K562 (cell line): ENCODE data around the gene MPIG6B. TPM values are rescaled to one million over a fixed set of nuclear protein-coding genes. Genes with fewer than 3 reads are reported as not detected.

Source experiments
- DNMT1 ChIP-seq: fragments of 450-650 bp; IDR thresholded peaks from 2 replicates; pipeline ENCODE4 v1.6.1; 2016; ENCODE audit warnings: antibody characterized with exemption, mild to moderate bottlenecking
- GTF2B ChIP-seq: IDR thresholded peaks from 2 replicates; pipeline ENCODE4 v1.6.1; 2011; ENCODE audit not compliant: insufficient read length; ENCODE audit errors: extremely low read depth
- HNRNPH1 ChIP-seq: fragments of 200-400 bp; formaldehyde crosslinking; optimal IDR thresholded peaks from 2 replicates; pipeline ENCODE3; 2017; ENCODE audit warnings: low read depth, mild to moderate bottlenecking, low read length, moderate library complexity
- HNRNPL ChIP-seq: fragments of 200-400 bp; formaldehyde crosslinking; IDR thresholded peaks from 2 replicates; pipeline ENCODE4 v1.6.1; 2017; ENCODE audit warnings: low read depth, mild to moderate bottlenecking, low read length
- JUND ChIP-seq, 2 experiments: IDR thresholded peaks; 2 replicates in 1 of 2; 3 replicates in 1 of 2; pipeline ENCODE4 v1.6.1; 2011; ENCODE audit warnings: borderline replicate concordance in 2 of 2, low read depth in 2 of 2, low read length in 2 of 2, improper control_type of control experiment in 1 of 2, missing biosample characterization in 1 of 2, missing genetic modification characterization in 1 of 2, missing genetic modification reagents in 1 of 2
- NFE2L1 ChIP-seq: fragments of 450-650 bp; IDR thresholded peaks from 2 replicates; pipeline ENCODE4 v1.6.1; 2016; ENCODE audit warnings: missing genetic modification characterization, low read depth, mild to moderate bottlenecking, missing compliant biosample characterization, moderate library complexity, borderline replicate concordance
- RB1 ChIP-seq: fragments of 450-650 bp; IDR thresholded peaks from 2 replicates; pipeline ENCODE4 v1.6.1; 2017; ENCODE audit warnings: low read depth, mild to moderate bottlenecking
- RBFOX2 ChIP-seq: fragments of 200-400 bp; formaldehyde crosslinking; IDR thresholded peaks from 2 replicates; pipeline ENCODE4 v1.6.1; 2017; ENCODE audit warnings: low read depth, mild to moderate bottlenecking, low read length, moderate library complexity
- SRSF7 ChIP-seq: fragments of 200-400 bp; formaldehyde crosslinking; optimal IDR thresholded peaks from 2 replicates; pipeline ENCODE3; 2017; ENCODE audit warnings: mild to moderate bottlenecking, low read depth, low read length
- TGIF2 ChIP-seq: sonication (generic); formaldehyde crosslinking; IDR thresholded peaks from 2 replicates; pipeline ENCODE4 v1.8.1; 2022; ENCODE audit warnings: mild to moderate bottlenecking, missing genetic modification reagents, moderate library complexity
- USF2 ChIP-seq: sonication (generic); formaldehyde crosslinking; IDR thresholded peaks from 2 replicates; pipeline ENCODE4 v1.5.0; 2020; ENCODE audit warnings: missing genetic modification reagents
- ZFP36 ChIP-seq: fragments of 150-350 bp; IDR thresholded peaks from 2 replicates; pipeline ENCODE4 v1.6.1; 2018; ENCODE audit warnings: low read length, low read depth; ENCODE audit not compliant: partially characterized antibody
- ZKSCAN1 ChIP-seq: fragments of 150-350 bp; IDR thresholded peaks from 2 replicates; pipeline ENCODE4 v1.6.1; 2016; ENCODE audit warnings: low read depth, low read length
- ZNF140 ChIP-seq: fragments of 250-450 bp; sonication (Bioruptor Pico); IDR thresholded peaks from 2 replicates; pipeline ENCODE4 v1.8.0; 2021; ENCODE audit warnings: moderate library complexity, mild to moderate bottlenecking, inconsistent platforms
- ZNF146 ChIP-seq: IDR thresholded peaks from one replicate; pipeline ENCODE4 v1.6.1; 2018; ENCODE audit warnings: missing compliant biosample characterization; ENCODE audit not compliant: unreplicated experiment
- ZNF224 ChIP-seq: sonication (generic); formaldehyde crosslinking; IDR thresholded peaks from 2 replicates; pipeline ENCODE4 v1.8.0; 2022; ENCODE audit warnings: mild to moderate bottlenecking, missing genetic modification reagents
- ZNF717 ChIP-seq: fragments of 250-450 bp; sonication (Bioruptor Pico); IDR thresholded peaks from 2 replicates; pipeline ENCODE4 v1.5.0; 2021
- ZNF77 ChIP-seq: fragments of 250-450 bp; sonication (Bioruptor Pico); IDR thresholded peaks from 2 replicates; pipeline ENCODE4 v1.5.0; 2020
- polyA plus RNA-seq, 8 experiments: library from polyadenylated mRNA; depleted of rRNA in 4 of 8; stranded (reverse) in 5 of 8; unstranded in 3 of 8; fragments of >200 nt; fragmentation: Nextera tagmentation in 2 of 8; fragmentation: Illumina TruSeq in 1 of 8; extraction: Ambion mirVana in 2 of 8; extraction: Trizol in 1 of 8; gene quantifications; 2 replicates each; pipeline versions ENCODE4 v1.2.1 to v1.2.3, GENCODE V29; 2011 to 2014; ENCODE audit warnings: inconsistent platforms in 1 of 8, missing spikeins in 1 of 8
- total RNA-seq, 7 experiments: library from RNA; depleted of rRNA in 6 of 7; stranded (reverse); fragments of >200 nt in 6 of 7; fragmentation: Illumina TruSeq in 2 of 7; extraction: Trizol in 2 of 7; gene quantifications; 2 replicates each; pipeline versions ENCODE4 v1.2.1 to v1.2.3, GENCODE V29; 2011 to 2021; ENCODE audit warnings: low replicate concordance in 1 of 7
- TF ChIP-seq, protein P1 (sequence below): sonication (generic); formaldehyde crosslinking; IDR thresholded peaks from 2 replicates; pipeline ENCODE4 v1.8.0; 2022; ENCODE audit warnings: mild to moderate bottlenecking, missing genetic modification reagents
- TF ChIP-seq, protein P2 (sequence below), 3 experiments: IDR thresholded peaks in 2 of 3; conservative IDR thresholded peaks in 1 of 3; 2 replicates each; pipeline ENCODE4 v1.5.1; 2011 to 2012; ENCODE audit warnings: low read length in 3 of 3, mild to moderate bottlenecking in 3 of 3, control low read depth in 2 of 3, improper control_type of control experiment in 1 of 3, inconsistent platforms in 1 of 3, low read depth in 1 of 3, mixed read lengths in 1 of 3, moderate library complexity in 1 of 3; ENCODE audit not compliant: insufficient read depth in 2 of 3

Gene MPIG6B
- total and polyA plus RNA-seq, 9 of the 15 experiments (the other 6 are each of a cell fraction or from before 2014, with no cell fraction given) = 0.11 to 1.2 (median 0.28) TPM; not detected in 1

- TF ChIP-seq, protein P1, sequence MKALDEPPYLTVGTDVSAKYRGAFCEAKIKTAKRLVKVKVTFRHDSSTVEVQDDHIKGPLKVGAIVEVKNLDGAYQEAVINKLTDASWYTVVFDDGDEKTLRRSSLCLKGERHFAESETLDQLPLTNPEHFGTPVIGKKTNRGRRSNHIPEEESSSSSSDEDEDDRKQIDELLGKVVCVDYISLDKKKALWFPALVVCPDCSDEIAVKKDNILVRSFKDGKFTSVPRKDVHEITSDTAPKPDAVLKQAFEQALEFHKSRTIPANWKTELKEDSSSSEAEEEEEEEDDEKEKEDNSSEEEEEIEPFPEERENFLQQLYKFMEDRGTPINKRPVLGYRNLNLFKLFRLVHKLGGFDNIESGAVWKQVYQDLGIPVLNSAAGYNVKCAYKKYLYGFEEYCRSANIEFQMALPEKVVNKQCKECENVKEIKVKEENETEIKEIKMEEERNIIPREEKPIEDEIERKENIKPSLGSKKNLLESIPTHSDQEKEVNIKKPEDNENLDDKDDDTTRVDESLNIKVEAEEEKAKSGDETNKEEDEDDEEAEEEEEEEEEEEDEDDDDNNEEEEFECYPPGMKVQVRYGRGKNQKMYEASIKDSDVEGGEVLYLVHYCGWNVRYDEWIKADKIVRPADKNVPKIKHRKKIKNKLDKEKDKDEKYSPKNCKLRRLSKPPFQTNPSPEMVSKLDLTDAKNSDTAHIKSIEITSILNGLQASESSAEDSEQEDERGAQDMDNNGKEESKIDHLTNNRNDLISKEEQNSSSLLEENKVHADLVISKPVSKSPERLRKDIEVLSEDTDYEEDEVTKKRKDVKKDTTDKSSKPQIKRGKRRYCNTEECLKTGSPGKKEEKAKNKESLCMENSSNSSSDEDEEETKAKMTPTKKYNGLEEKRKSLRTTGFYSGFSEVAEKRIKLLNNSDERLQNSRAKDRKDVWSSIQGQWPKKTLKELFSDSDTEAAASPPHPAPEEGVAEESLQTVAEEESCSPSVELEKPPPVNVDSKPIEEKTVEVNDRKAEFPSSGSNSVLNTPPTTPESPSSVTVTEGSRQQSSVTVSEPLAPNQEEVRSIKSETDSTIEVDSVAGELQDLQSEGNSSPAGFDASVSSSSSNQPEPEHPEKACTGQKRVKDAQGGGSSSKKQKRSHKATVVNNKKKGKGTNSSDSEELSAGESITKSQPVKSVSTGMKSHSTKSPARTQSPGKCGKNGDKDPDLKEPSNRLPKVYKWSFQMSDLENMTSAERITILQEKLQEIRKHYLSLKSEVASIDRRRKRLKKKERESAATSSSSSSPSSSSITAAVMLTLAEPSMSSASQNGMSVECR (CRISPR knock-in tag) = no peak
- TF ChIP-seq ZNF77 (CRISPR knock-in tag) = no peak
- TF ChIP-seq USF2 = no peak
- 0 out of 2 replicates have a peak, but pooled peaks have one; percentile 28 for TF ChIP-seq RBFOX2
- TF ChIP-seq SRSF7 = no peak
- no peak for TF ChIP-seq DNMT1
- no peak for TF ChIP-seq ZNF717 (CRISPR knock-in tag)
- 0 out of 2 replicates have a peak, but pooled peaks have one; percentile 35 for TF ChIP-seq ZKSCAN1
- TF ChIP-seq TGIF2 (CRISPR knock-in tag) = no peak
- TF ChIP-seq ZNF224 (CRISPR knock-in tag) = no peak
- no peak for TF ChIP-seq ZNF140
- TF ChIP-seq HNRNPL = no peak
- peak; percentile 6 for TF ChIP-seq ZFP36
- TF ChIP-seq GTF2B = no peak
- TF ChIP-seq, protein P2, sequence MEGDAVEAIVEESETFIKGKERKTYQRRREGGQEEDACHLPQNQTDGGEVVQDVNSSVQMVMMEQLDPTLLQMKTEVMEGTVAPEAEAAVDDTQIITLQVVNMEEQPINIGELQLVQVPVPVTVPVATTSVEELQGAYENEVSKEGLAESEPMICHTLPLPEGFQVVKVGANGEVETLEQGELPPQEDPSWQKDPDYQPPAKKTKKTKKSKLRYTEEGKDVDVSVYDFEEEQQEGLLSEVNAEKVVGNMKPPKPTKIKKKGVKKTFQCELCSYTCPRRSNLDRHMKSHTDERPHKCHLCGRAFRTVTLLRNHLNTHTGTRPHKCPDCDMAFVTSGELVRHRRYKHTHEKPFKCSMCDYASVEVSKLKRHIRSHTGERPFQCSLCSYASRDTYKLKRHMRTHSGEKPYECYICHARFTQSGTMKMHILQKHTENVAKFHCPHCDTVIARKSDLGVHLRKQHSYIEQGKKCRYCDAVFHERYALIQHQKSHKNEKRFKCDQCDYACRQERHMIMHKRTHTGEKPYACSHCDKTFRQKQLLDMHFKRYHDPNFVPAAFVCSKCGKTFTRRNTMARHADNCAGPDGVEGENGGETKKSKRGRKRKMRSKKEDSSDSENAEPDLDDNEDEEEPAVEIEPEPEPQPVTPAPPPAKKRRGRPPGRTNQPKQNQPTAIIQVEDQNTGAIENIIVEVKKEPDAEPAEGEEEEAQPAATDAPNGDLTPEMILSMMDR (IDR thresholded peaks at IDR 0.05 in 2 of 3, conservative IDR thresholded peaks at IDR 0.05 in 1 of 3; ENCODE audit: insufficient read depth in 2 of 3, low read depth in 1 of 3, low read length in 3 of 3) = peak; percentile 81 to 93 (median 90)
- no peak for TF ChIP-seq ZNF146 (CRISPR knock-in tag)
- TF ChIP-seq NFE2L1 (tag) = no peak
- peak; percentile 40; the same call in 1 of the 2 replicates for TF ChIP-seq JUND (IDR thresholded peaks at IDR 0.05; ENCODE audit: borderline replicate concordance, low read depth, low read length)
- TF ChIP-seq JUND (tag; IDR thresholded peaks at IDR 0.05; ENCODE audit: borderline replicate concordance, low read depth, low read length) = no peak; the same call in 2 of the 3 replicates
- TF ChIP-seq RB1 = peak; percentile 25
- no peak for TF ChIP-seq HNRNPH1
Observed at GRCh38 chr6:31717499-31718222, 5.5 kb upstream of the MPIG6B start (continued).
